ENCODE measurements around the gene CPSF3. TPM values are rescaled to one million over a fixed set of nuclear protein-coding genes. Genes with fewer than 3 reads are reported as not detected.
A peak's percentile ranks its signal among the peaks of the same experiment; 100 is the strongest.

The CPSF3 gene
- polyA plus RNA-seq, 1 experiment, result 48.6 TPM

GRCh38 chr2:9478526-9478925, 55.1 kb downstream of the CPSF3 start:
- no peak for TF ChIP-seq CTCF (IDR thresholded peaks at IDR 0.05; ENCODE audit: low read depth, low read length)
- CTCF ChIA-PET, result no interaction called here
- H3K27me3 ChIP-seq (ENCODE audit: control insufficient read depth, insufficient read depth, low read length), result no peaks in the 10 kb centered on the region
- DNase-seq (ENCODE audit: low read depth, low spot score), result no peak
- no peak overlapping the region for H3K27ac ChIP-seq (ENCODE audit: low read depth, low read length)
- no peak overlapping the region for H3K4me3 ChIP-seq (ENCODE audit: low read depth, low read length)
- H3K9me3 ChIP-seq (ENCODE audit: control insufficient read depth, insufficient read depth, low read length), result no peaks in the 10 kb centered on the region; the same call in 1 of the 2 replicates
- POLR2A ChIA-PET, result no interaction called here

- DNase-seq (ENCODE audit: low read depth, low spot score), result no peak
- POLR2A ChIA-PET, result no interaction called here
- H3K9me3 ChIP-seq (ENCODE audit: control insufficient read depth, insufficient read depth, low read length), result no peaks in the 10 kb centered on the region; the same call in 1 of the 2 replicates
- H3K4me3 ChIP-seq (ENCODE audit: low read depth, low read length), result no peak overlapping the region
- H3K27ac ChIP-seq (ENCODE audit: low read depth, low read length), result no peak overlapping the region
- CTCF ChIA-PET, result no interaction called here
- H3K27me3 ChIP-seq (ENCODE audit: control insufficient read depth, insufficient read depth, low read length), result no peaks in the 10 kb centered on the region
- TF ChIP-seq CTCF (IDR thresholded peaks at IDR 0.05; ENCODE audit: low read depth, low read length), result no peak
Measured at GRCh38 chr2:9480157-9480556, 56.7 kb downstream of the CPSF3 start.

GRCh38 chr2:9483107-9483506, 59.7 kb downstream of the CPSF3 start:
- H3K27ac ChIP-seq (ENCODE audit: low read depth, low read length), result no peak overlapping the region
- H3K4me3 ChIP-seq (ENCODE audit: low read depth, low read length), result no peak overlapping the region
- no peak for DNase-seq (ENCODE audit: low read depth, low spot score)
- no peak for TF ChIP-seq CTCF (IDR thresholded peaks at IDR 0.05; ENCODE audit: low read depth, low read length)
- H3K27me3 ChIP-seq (ENCODE audit: control insufficient read depth, insufficient read depth, low read length), result no peaks in the 10 kb centered on the region
- no peaks in the 10 kb centered on the region; the same call in 1 of the 2 replicates for H3K9me3 ChIP-seq (ENCODE audit: control insufficient read depth, insufficient read depth, low read length)
- CTCF ChIA-PET, result interaction anchor here (0.7 kb wide), 1 partner anchor 13 kb away, joined by 3 read pairs; no protein-coding TSS in a partner anchor
- POLR2A ChIA-PET, result interaction anchor here (0.5 kb wide), 1 partner anchor 35 kb away, joined by 3 read pairs; no protein-coding TSS in a partner anchor

GRCh38 chr2:9484533-9484932, 61.1 kb downstream of the CPSF3 start:
- ChIA-PET CTCF (interaction anchor here (0.6 kb wide), 1 partner anchor 53 kb away, joined by 8 read pairs; no protein-coding TSS in a partner anchor), POLR2A (no interaction called here)
- H3K27me3 ChIP-seq (ENCODE audit: control insufficient read depth, insufficient read depth, low read length), result no peaks in the 10 kb centered on the region
- H3K4me3 ChIP-seq (ENCODE audit: low read depth, low read length), result no peak overlapping the region
- DNase-seq (ENCODE audit: low read depth, low spot score), result peak; percentile 55
- H3K27ac ChIP-seq (ENCODE audit: low read depth, low read length), result peak overlapping the region; percentile 31
- no peak for TF ChIP-seq CTCF (IDR thresholded peaks at IDR 0.05; ENCODE audit: low read depth, low read length)
- no peaks in the 10 kb centered on the region; the same call in 1 of the 2 replicates for H3K9me3 ChIP-seq (ENCODE audit: control insufficient read depth, insufficient read depth, low read length)

- no peak overlapping the region for H3K4me3 ChIP-seq (ENCODE audit: low read depth, low read length)
- no peak for TF ChIP-seq CTCF (IDR thresholded peaks at IDR 0.05; ENCODE audit: low read depth, low read length)
- H3K27me3 ChIP-seq (ENCODE audit: control insufficient read depth, insufficient read depth, low read length), result no peaks in the 10 kb centered on the region
- ChIA-PET CTCF (interaction anchor here (0.6 kb wide), 1 partner anchor 14 kb away, joined by 8 read pairs; no protein-coding TSS in a partner anchor), POLR2A (interaction anchor here (1.5 kb wide), 1 partner anchor 67 kb away, joined by 3 read pairs; the partner anchor contains the start of gene ADAM17)
- no peak overlapping the region for H3K27ac ChIP-seq (ENCODE audit: low read depth, low read length)
- no peak for DNase-seq (ENCODE audit: low read depth, low spot score)
- no peaks in the 10 kb centered on the region; the same call in 1 of the 2 replicates for H3K9me3 ChIP-seq (ENCODE audit: control insufficient read depth, insufficient read depth, low read length)
Measured at GRCh38 chr2:9488583-9489547, 65.4 kb downstream of the CPSF3 start.
